AG09309 (cell line): ENCODE data around the gene XRN2.

Experiments used
- DNase-seq: peaks from one replicate; pipeline ENCODE4 v3.0.0-alpha.2; 2010; ENCODE audit warnings: low read depth
- H3K4me3 ChIP-seq: 2 replicates; pipeline ENCODE4 v1.5.1; 2011; ENCODE audit warnings: mild to moderate bottlenecking, low read depth, low read length, moderate library complexity; ENCODE audit not compliant: control insufficient read depth
- CTCF ChIP-seq: IDR thresholded peaks from 2 replicates; pipeline ENCODE4 v1.5.1; 2011; ENCODE audit warnings: mild to moderate bottlenecking, low read depth, low read length, inconsistent platforms; ENCODE audit not compliant: insufficient read depth, control insufficient read depth; ENCODE audit errors: missing control alignments

The XRN2 gene

GRCh38 chr20:21368791-21369190 is 65.7 kb downstream of the XRN2 start:
- no peak for TF ChIP-seq CTCF
- H3K4me3 ChIP-seq: no peak overlapping the region
- no peak for DNase-seq

GRCh38 chr20:21371193-21371592 is 68.1 kb downstream of the XRN2 start:
- no peak for DNase-seq
- TF ChIP-seq CTCF: no peak

GRCh38 chr20:21372016-21372415 is 68.9 kb downstream of the XRN2 start:
- DNase-seq: no peak
- H3K4me3 ChIP-seq: no peak overlapping the region
- TF ChIP-seq CTCF: no peak

More at GRCh38 chr20:21371193-21371592, 68.1 kb downstream of the XRN2 start:
- no peak overlapping the region for H3K4me3 ChIP-seq

GRCh38 chr20:21373436-21373835 is 70.3 kb downstream of the XRN2 start:
- TF ChIP-seq CTCF: no peak

GRCh38 chr20:21376626-21377025 is 73.5 kb downstream of the XRN2 start:
- DNase-seq: no peak
- no peak for TF ChIP-seq CTCF
- H3K4me3 ChIP-seq: no peak overlapping the region

More at GRCh38 chr20:21373436-21373835, 70.3 kb downstream of the XRN2 start:
- DNase-seq: no peak
- no peak overlapping the region for H3K4me3 ChIP-seq

GRCh38 chr20:21377701-21378100 is 74.6 kb downstream of the XRN2 start:
- no peak for TF ChIP-seq CTCF
- DNase-seq: no peak
- H3K4me3 ChIP-seq: no peak overlapping the region

GRCh38 chr20:21378259-21378658 is 75.1 kb downstream of the XRN2 start:
- no peak for TF ChIP-seq CTCF
- no peak for DNase-seq
- H3K4me3 ChIP-seq: no peak overlapping the region
